ENCODE results near the gene ZBTB12.
A peak's percentile ranks its signal among the peaks of the same experiment; 100 is the strongest.
"Not testable (repeated sequence)": the region's sequence is repeated elsewhere in the genome, so short reads cannot be mapped to it uniquely, and the experiment has no call there.

The ZBTB12 gene

GRCh38 chr6:31920811-31921210 is 18.9 kb upstream of the ZBTB12 start:
- DNase-seq: no peak

GRCh38 chr6:31919624-31920303 is 17.9 kb upstream of the ZBTB12 start:
- no peak for DNase-seq

GRCh38 chr6:31918069-31918720 is 16.3 kb upstream of the ZBTB12 start:
- no peak for DNase-seq

GRCh38 chr6:31915756-31916155 is 13.9 kb upstream of the ZBTB12 start:
- DNase-seq: no peak

- no peak for DNase-seq
Observed at GRCh38 chr6:31915351-31915750, 13.5 kb upstream of the ZBTB12 start.

- DNase-seq: no peak
Observed at GRCh38 chr6:31911826-31912585, 10.1 kb upstream of the ZBTB12 start.

GRCh38 chr6:31909298-31909697 is 7.4 kb upstream of the ZBTB12 start:
- DNase-seq: not testable (repeated sequence)

- no peak for DNase-seq
Observed at GRCh38 chr6:31908791-31909190, 6.9 kb upstream of the ZBTB12 start.

- DNase-seq: not testable (repeated sequence)
Observed at GRCh38 chr6:31908255-31908654, 6.4 kb upstream of the ZBTB12 start.

- no peak for DNase-seq
Observed at GRCh38 chr6:31907158-31907813, 5.4 kb upstream of the ZBTB12 start.

- not testable (repeated sequence) for DNase-seq
Observed at GRCh38 chr6:31906727-31907126, 4.8 kb upstream of the ZBTB12 start.

GRCh38 chr6:31906122-31906521 is 4.2 kb upstream of the ZBTB12 start:
- no peak for DNase-seq

GRCh38 chr6:31905041-31905440 is 3.2 kb upstream of the ZBTB12 start:
- DNase-seq: no peak

GRCh38 chr6:31903957-31904356 is 2.1 kb upstream of the ZBTB12 start:
- DNase-seq: no peak

- no peak for DNase-seq
Observed at GRCh38 chr6:31901415-31901952, 402 bp downstream of the ZBTB12 start.

- DNase-seq: no peak
Observed at GRCh38 chr6:31900917-31901414, 920 bp downstream of the ZBTB12 start.

- DNase-seq: no peak
Observed at GRCh38 chr6:31899882-31900722, 1.8 kb downstream of the ZBTB12 start.

GRCh38 chr6:31899215-31899614 is 2.7 kb downstream of the ZBTB12 start:
- no peak for DNase-seq

- no peak for DNase-seq
Observed at GRCh38 chr6:31898383-31899011, 3.4 kb downstream of the ZBTB12 start.

GRCh38 chr6:31897612-31898382 is 4.1 kb downstream of the ZBTB12 start, which contains the start of gene EHMT2:
Gene EHMT2, minus strand, starts transcription at chr6:31897698. Its CDS starts 21 bp downstream, at chr6:31897677.
- peak; percentile 17 for DNase-seq
